Panc1 (cell line): ENCODE results near the gene TBXA2R. TPM values are rescaled to one million over a fixed set of nuclear protein-coding genes. Genes with fewer than 3 reads are reported as not detected.

Experiments used
- ATAC-seq: fragments of 200-7000 bp; cut with Tn5 transposase; 2 replicates; pipeline ENCODE4 v1.9.1; 2020; ENCODE audit warnings: mild to moderate bottlenecking, moderate library complexity
- BruUV-seq: library from RNA; stranded (reverse); fragments of 400-500 nt; replicated peaks from 2 replicates; lab custom pipeline; 2021; lab: Mats Ljungman, UMichigan
- CTCF ChIA-PET: fragments of 300-600 bp; sonication (Branson Sonifier 250); formaldehyde crosslinking; loops from one replicate; lab custom pipeline; 2022; ENCODE audit warnings: antibody characterized with exemption; lab: Charles Lee
- POLR2A ChIA-PET: fragments of 300-600 bp; sonication (Branson Sonifier 250); formaldehyde crosslinking; loops from one replicate; lab custom pipeline; 2022; ENCODE audit warnings: antibody characterized with exemption; lab: Charles Lee
- DNase-seq: peaks from one replicate; pipeline ENCODE4 v3.0.0-alpha.2; 2010; ENCODE audit warnings: low read depth, low spot score
- H3K27ac ChIP-seq: 2 replicates; pipeline ENCODE4 v1.5.1; 2011; ENCODE audit warnings: mild to moderate bottlenecking, low read length, inconsistent platforms
- H3K27me3 ChIP-seq: fragments of 200-500 bp; sonication (Bioruptor generic); 2 replicates; pipeline ENCODE4 v1.6.0; 2014; ENCODE audit warnings: low read length, inconsistent platforms; ENCODE audit not compliant: control insufficient read depth, insufficient read depth
- H3K36me3 ChIP-seq: fragments of 200-500 bp; sonication (Bioruptor generic); 2 replicates; pipeline ENCODE4 v1.5.1; 2014; ENCODE audit warnings: inconsistent platforms, mild to moderate bottlenecking, low read length, moderate library complexity; ENCODE audit not compliant: control insufficient read depth, insufficient read depth
- H3K4me1 ChIP-seq: 2 replicates; pipeline ENCODE4 v1.5.1; 2011; ENCODE audit warnings: inconsistent platforms, mild to moderate bottlenecking, low read length, moderate library complexity; ENCODE audit not compliant: control insufficient read depth, insufficient read depth
- H3K4me3 ChIP-seq, 2 experiments: 2 replicates each; pipeline ENCODE4 v1.5.1; 2011 to 2012; ENCODE audit warnings: low read depth in 2 of 2, low read length in 2 of 2, mild to moderate bottlenecking in 2 of 2, inconsistent platforms in 1 of 2, moderate library complexity in 1 of 2
- H3K9me3 ChIP-seq: fragments of 200-500 bp; sonication (Bioruptor generic); 2 replicates; pipeline ENCODE4 v1.5.1; 2014; ENCODE audit warnings: low read depth, mild to moderate bottlenecking, inconsistent platforms, low read length, moderate library complexity; ENCODE audit not compliant: control insufficient read depth, insufficient read depth
- CTCF ChIP-seq: fragments of 450-650 bp; IDR thresholded peaks from 2 replicates; pipeline ENCODE4 v1.5.1; 2017; ENCODE audit warnings: mild to moderate bottlenecking
- POLR2AphosphoS5 ChIP-seq: IDR thresholded peaks from 2 replicates; pipeline ENCODE4 v1.6.1; 2012; ENCODE audit warnings: mild to moderate bottlenecking, low read depth, low read length, moderate library complexity
- REST ChIP-seq, 2 experiments: IDR thresholded peaks; 2 replicates each; pipeline ENCODE4 v1.6.1; 2011 to 2012; ENCODE audit warnings: low read depth in 2 of 2, control low read depth in 1 of 2, low read length in 1 of 2, mild to moderate bottlenecking in 1 of 2, moderate library complexity in 1 of 2; ENCODE audit not compliant: insufficient read depth in 1 of 2
- SIN3A ChIP-seq: IDR thresholded peaks from 2 replicates; pipeline ENCODE4 v1.6.1; 2012; ENCODE audit warnings: low read depth, mild to moderate bottlenecking, low read length, moderate library complexity, borderline replicate concordance; ENCODE audit not compliant: insufficient read depth
- TCF7L2 ChIP-seq: IDR thresholded peaks from 2 replicates; pipeline ENCODE4 v1.6.1; 2011; ENCODE audit warnings: mild to moderate bottlenecking, low read depth, low read length, inconsistent platforms
- in situ Hi-C: cut with HindIII; loops from 2 replicates; pipeline ENCODE4 v1.10.0; 2016; ENCODE audit warnings: low sequenced_read_pairs, low pct_unique_long_range_greater_than_20kb
- intact Hi-C: fragments of 100-400 bp; cut with micrococcal nuclease; formaldehyde crosslinking; loops from one replicate; pipeline ENCODE4 v1.10.0; 2022; ENCODE audit not compliant: unreplicated experiment
- total RNA-seq: library from RNA; stranded (reverse); gene quantifications from one replicate; pipeline ENCODE4 v1.2.1, GENCODE V29; 2021; ENCODE audit not compliant: unreplicated experiment

The TBXA2R gene
- total RNA-seq, 1 experiment from 2014 or later = 5.2 TPM

- peak overlapping the region in 1 of 2 experiments; percentile 62; a peak in 2 of 4 replicates for H3K4me3 ChIP-seq
- no TSS peak for BruUV-seq
- TF ChIP-seq SIN3A = no peak
- TF ChIP-seq REST (IDR thresholded peaks at IDR 0.05; ENCODE audit: insufficient read depth in 1 of 2, low read depth in 2 of 2, low read length in 1 of 2) = no peak
- no peak for TF ChIP-seq TCF7L2
- TF ChIP-seq CTCF = no peak
- no peak for TF ChIP-seq POLR2AphosphoS5
- H3K4me1 ChIP-seq = peaks cover 36% of the 10 kb centered on the region
- ChIA-PET POLR2A (no interaction called here), CTCF (interaction anchor here (0.6 to 1.3 kb wide), 4 partner anchors 10 to 287 kb away, joined by 3 to 4 read pairs (median 4); no protein-coding TSS in a partner anchor)
- no peaks in the 10 kb centered on the region for H3K9me3 ChIP-seq
- H3K36me3 ChIP-seq = no peaks in the 10 kb centered on the region
- intact Hi-C loops (no loop called here), in situ Hi-C loops (no loop called here)
- ATAC-seq (peak; percentile 14), DNase-seq (no peak)
- H3K27ac ChIP-seq = peak overlapping the region; percentile 67
- no peaks in the 10 kb centered on the region for H3K27me3 ChIP-seq
These were observed 1.5 kb upstream of the TBXA2R start for GRCh38 chr19:3608079-3608641.

- TF ChIP-seq TCF7L2 = no peak
- TF ChIP-seq REST (IDR thresholded peaks at IDR 0.05; ENCODE audit: insufficient read depth in 1 of 2, low read depth in 2 of 2, low read length in 1 of 2) = no peak
- TF ChIP-seq POLR2AphosphoS5 = no peak
- no peak for TF ChIP-seq SIN3A
- TF ChIP-seq CTCF = no peak
- ATAC-seq = peak; percentile 40
- intact Hi-C loops (no loop called here), in situ Hi-C loops (no loop called here)
- DNase-seq = no peak
- no TSS peak for BruUV-seq
- H3K27ac ChIP-seq = peak overlapping the region; percentile 67
- H3K9me3 ChIP-seq = no peaks in the 10 kb centered on the region
- H3K4me3 ChIP-seq = peak overlapping the region; percentile 44 to 62
- H3K27me3 ChIP-seq = no peaks in the 10 kb centered on the region
- ChIA-PET CTCF (interaction anchor here (0.6 to 1.3 kb wide), 2 partner anchors 11 to 47 kb away, joined by 3 read pairs; no protein-coding TSS in a partner anchor), POLR2A (no interaction called here)
- peaks cover 39% of the 10 kb centered on the region for H3K4me1 ChIP-seq
- no peaks in the 10 kb centered on the region for H3K36me3 ChIP-seq
These were observed 816 bp upstream of the TBXA2R start for GRCh38 chr19:3607303-3608078.
